Astrocyte of the spinal cord (primary cell): ENCODE data around the gene MBP.

Experiments used
- DNase-seq: peaks from one replicate; pipeline ENCODE4 v3.0.0; 2011; ENCODE audit warnings: low read depth, low spot score
- H3K4me3 ChIP-seq: 2 replicates; pipeline ENCODE4 v1.5.1; 2011; ENCODE audit warnings: low read depth, mild to moderate bottlenecking, low read length, moderate library complexity
- in situ Hi-C: cut with HindIII; loops from 2 replicates; pipeline ENCODE4 v1.10.0; 2017; ENCODE audit warnings: low sequenced_read_pairs
- TF ChIP-seq, protein P1 (sequence below): IDR thresholded peaks from 2 replicates; pipeline ENCODE4 v1.5.1; 2012; ENCODE audit warnings: low read depth, mild to moderate bottlenecking, low read length, inconsistent platforms

Gene MBP

GRCh38 chr18:77145364-77145901, 12.8 kb upstream of the MBP start:
- no peak overlapping the region for H3K4me3 ChIP-seq
- no peak for DNase-seq
- TF ChIP-seq, protein P1, sequence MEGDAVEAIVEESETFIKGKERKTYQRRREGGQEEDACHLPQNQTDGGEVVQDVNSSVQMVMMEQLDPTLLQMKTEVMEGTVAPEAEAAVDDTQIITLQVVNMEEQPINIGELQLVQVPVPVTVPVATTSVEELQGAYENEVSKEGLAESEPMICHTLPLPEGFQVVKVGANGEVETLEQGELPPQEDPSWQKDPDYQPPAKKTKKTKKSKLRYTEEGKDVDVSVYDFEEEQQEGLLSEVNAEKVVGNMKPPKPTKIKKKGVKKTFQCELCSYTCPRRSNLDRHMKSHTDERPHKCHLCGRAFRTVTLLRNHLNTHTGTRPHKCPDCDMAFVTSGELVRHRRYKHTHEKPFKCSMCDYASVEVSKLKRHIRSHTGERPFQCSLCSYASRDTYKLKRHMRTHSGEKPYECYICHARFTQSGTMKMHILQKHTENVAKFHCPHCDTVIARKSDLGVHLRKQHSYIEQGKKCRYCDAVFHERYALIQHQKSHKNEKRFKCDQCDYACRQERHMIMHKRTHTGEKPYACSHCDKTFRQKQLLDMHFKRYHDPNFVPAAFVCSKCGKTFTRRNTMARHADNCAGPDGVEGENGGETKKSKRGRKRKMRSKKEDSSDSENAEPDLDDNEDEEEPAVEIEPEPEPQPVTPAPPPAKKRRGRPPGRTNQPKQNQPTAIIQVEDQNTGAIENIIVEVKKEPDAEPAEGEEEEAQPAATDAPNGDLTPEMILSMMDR: no peak
- in situ Hi-C loops: no loop called here

DNA sequence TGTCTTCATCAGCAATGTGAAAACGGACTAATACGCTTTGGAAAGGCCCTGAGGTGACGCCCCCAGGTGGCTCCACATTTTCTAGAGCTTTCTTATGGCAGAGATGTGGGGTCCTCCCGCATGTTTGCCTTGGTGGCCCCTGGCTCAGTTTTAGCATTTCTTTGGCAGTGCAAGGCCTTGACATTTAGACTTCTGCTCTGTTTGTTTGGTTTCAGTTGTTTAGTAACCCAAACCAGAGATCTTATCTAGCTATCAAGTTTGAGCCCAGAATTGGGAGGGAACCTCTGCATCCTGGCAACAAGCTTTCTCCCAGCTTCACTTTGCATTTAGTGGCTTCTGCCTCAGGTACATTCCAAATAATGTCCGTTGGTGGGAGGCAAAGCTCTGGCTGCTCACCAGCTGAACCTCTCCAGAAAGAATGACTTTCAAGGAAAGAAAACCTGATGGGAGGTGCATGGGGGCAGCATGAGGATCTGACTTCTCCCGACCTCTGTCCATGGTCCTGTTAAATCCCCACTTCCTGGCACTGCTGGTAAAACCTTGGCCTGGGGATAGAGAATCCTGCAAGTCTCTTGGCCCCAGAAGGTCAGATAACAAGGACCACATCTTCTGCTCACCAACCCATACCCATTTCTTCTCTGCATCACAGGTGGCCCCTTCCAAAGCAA, 12.0 kb upstream of the MBP start:
- no peak overlapping the region for H3K4me3 ChIP-seq
- no peak for DNase-seq
- in situ Hi-C loops: no loop called here
- TF ChIP-seq, protein P1: no peak

DNA sequence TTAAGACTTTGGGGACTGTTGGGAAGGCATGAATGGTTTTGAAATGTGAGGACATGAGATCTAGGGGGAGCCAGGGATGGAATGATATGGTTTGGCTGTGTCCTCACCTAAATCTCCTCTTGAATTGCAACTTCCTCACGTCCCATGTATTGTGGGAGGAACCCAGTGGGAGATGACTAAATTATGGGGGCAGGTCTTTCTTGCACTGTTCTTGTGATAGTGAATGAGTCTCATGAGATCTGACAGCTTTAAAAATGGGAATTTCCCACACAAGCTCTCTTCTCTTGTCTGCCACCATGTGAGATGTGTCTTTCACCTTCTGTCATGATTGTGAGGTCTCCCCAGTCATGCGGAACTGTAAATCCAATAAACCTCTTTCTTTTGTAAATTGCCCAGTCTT, 11.5 kb upstream of the MBP start:
- in situ Hi-C loops: no loop called here
- DNase-seq: no peak
- TF ChIP-seq, protein P1: no peak
- no peak overlapping the region for H3K4me3 ChIP-seq

DNA sequence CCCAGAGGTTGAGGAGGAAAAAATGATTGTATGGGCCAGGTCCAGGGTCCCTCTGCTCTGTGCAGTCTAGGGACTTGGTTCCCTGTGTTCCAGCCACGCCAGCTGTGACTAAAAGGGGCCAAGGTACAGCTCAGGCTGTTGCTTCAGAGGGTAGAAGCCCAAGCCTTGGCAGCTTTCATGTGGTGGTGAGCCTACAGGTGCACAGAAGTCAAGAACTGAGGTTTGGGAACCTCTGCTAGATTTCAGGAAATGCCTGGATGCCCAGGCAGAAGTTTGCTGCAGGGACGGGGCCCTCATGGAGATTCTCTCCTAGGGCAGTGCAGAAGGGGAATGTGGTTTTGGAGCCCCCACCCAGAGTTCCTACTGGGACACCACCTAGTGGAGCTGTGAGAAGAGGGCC, 10.6 kb upstream of the MBP start:
- TF ChIP-seq, protein P1: no peak
- in situ Hi-C loops: no loop called here

GRCh38 chr18:77141401-77142118, 9.0 kb upstream of the MBP start:
- TF ChIP-seq, protein P1: peak; percentile 24
- no peak for DNase-seq
- H3K4me3 ChIP-seq: no peak overlapping the region
- in situ Hi-C loops: no loop called here

More for the DNA sequence above, 10.6 kb upstream of the MBP start:
- DNase-seq: no peak
- H3K4me3 ChIP-seq: no peak overlapping the region

DNA sequence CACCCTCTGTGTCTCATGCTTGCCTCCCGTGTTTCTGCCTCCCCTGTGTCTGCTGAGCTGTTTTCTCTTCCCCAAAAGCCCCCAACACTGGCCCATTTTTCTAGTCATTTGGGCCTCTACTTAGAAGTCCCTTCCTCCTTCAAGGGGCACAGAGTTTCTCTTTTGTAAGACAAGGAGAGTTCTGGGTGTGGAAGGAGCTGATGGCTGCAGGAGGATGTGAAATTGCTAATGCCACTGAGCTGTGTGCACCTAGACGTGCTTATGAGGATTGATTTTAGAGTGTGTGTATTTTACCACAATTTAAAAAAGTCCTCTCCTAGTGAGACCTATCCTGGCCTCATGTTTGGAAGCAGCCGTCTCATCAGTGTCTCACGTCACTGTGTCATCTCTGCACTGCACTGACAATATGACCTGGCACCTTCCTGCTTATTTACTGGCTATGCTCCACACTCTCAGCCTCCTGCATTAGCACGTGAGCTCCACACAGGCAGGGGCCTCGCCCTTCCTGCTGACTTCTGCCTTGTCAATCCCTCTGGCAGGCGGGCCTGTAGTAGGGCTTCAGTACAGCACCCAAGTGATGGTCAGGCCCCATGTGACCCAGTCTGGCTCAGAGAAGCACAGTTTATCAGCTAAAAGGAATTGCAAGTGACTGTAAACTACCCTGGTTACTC, 8.0 kb upstream of the MBP start:
- no peak overlapping the region for H3K4me3 ChIP-seq
- in situ Hi-C loops: no loop called here
- DNase-seq: no peak
- TF ChIP-seq, protein P1: no peak
